ENCODE measurements around the gene CLDN22.

DNA sequence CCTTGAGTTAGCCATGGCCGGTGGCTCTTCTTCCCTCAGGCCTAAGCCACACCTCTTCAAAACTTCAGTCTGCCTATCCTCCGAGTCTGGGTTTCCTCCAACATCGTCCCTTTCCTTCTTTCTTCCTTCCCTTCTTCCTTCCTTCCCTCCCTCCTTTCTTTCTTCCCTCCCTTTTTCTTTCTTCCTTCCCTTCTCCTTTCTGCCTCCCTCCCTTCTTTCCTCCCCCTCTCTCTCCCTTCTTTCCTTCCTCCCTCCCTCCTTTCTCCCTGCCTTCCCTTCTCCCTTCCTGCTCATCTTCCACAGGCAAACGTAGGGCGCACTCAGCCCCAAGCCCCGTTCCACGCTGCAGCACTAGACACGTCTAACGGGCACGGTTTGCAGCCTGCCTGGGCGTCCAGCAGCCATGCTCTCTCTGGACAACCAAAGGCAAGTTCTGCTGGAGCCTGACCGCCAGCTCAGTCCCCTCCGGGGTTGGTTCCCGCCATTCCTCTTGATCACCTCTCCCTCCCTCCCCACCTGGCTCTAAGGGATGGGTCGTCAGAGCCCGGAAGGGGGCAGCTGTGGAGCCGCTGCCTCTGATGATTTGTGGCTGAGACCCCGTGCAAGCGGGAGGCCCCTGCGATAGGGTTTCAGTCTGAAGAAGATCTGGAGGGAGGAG, 36.2 kb upstream of the CLDN22 start:
- TF ChIP-seq, protein P1, sequence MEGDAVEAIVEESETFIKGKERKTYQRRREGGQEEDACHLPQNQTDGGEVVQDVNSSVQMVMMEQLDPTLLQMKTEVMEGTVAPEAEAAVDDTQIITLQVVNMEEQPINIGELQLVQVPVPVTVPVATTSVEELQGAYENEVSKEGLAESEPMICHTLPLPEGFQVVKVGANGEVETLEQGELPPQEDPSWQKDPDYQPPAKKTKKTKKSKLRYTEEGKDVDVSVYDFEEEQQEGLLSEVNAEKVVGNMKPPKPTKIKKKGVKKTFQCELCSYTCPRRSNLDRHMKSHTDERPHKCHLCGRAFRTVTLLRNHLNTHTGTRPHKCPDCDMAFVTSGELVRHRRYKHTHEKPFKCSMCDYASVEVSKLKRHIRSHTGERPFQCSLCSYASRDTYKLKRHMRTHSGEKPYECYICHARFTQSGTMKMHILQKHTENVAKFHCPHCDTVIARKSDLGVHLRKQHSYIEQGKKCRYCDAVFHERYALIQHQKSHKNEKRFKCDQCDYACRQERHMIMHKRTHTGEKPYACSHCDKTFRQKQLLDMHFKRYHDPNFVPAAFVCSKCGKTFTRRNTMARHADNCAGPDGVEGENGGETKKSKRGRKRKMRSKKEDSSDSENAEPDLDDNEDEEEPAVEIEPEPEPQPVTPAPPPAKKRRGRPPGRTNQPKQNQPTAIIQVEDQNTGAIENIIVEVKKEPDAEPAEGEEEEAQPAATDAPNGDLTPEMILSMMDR (IDR thresholded peaks at IDR 0.05; ENCODE audit: borderline replicate concordance, extremely low read depth, low read length, poor library complexity, severe bottlenecking), result no peak
- TF ChIP-seq EZH2 (IDR thresholded peaks at IDR 0.05; ENCODE audit: borderline replicate concordance, low read depth, low read length, severe bottlenecking), result no peak

Data from DND-41 (cell line).